Panc1 (cell line): Measurements from ENCODE around the gene FERMT3. TPM values are rescaled to one million over a fixed set of nuclear protein-coding genes. Genes with fewer than 3 reads are reported as not detected.
A peak's percentile ranks its signal among the peaks of the same experiment; 100 is the strongest.

ENCODE experiments used
- ATAC-seq: fragments of 200-7000 bp; cut with Tn5 transposase; 2 replicates; pipeline ENCODE4 v1.9.1; 2020; ENCODE audit warnings: mild to moderate bottlenecking, moderate library complexity
- BruUV-seq: library from RNA; stranded (reverse); fragments of 400-500 nt; replicated peaks from 2 replicates; lab custom pipeline; 2021; lab: Mats Ljungman, UMichigan
- CTCF ChIA-PET: fragments of 300-600 bp; sonication (Branson Sonifier 250); formaldehyde crosslinking; loops from one replicate; lab custom pipeline; 2022; ENCODE audit warnings: antibody characterized with exemption; lab: Charles Lee
- POLR2A ChIA-PET: fragments of 300-600 bp; sonication (Branson Sonifier 250); formaldehyde crosslinking; loops from one replicate; lab custom pipeline; 2022; ENCODE audit warnings: antibody characterized with exemption; lab: Charles Lee
- DNase-seq: peaks from one replicate; pipeline ENCODE4 v3.0.0-alpha.2; 2010; ENCODE audit warnings: low read depth, low spot score
- H3K27ac ChIP-seq: 2 replicates; pipeline ENCODE4 v1.5.1; 2011; ENCODE audit warnings: mild to moderate bottlenecking, low read length, inconsistent platforms
- H3K27me3 ChIP-seq: fragments of 200-500 bp; sonication (Bioruptor generic); 2 replicates; pipeline ENCODE4 v1.6.0; 2014; ENCODE audit warnings: low read length, inconsistent platforms; ENCODE audit not compliant: control insufficient read depth, insufficient read depth
- H3K36me3 ChIP-seq: fragments of 200-500 bp; sonication (Bioruptor generic); 2 replicates; pipeline ENCODE4 v1.5.1; 2014; ENCODE audit warnings: inconsistent platforms, mild to moderate bottlenecking, low read length, moderate library complexity; ENCODE audit not compliant: control insufficient read depth, insufficient read depth
- H3K4me1 ChIP-seq: 2 replicates; pipeline ENCODE4 v1.5.1; 2011; ENCODE audit warnings: inconsistent platforms, mild to moderate bottlenecking, low read length, moderate library complexity; ENCODE audit not compliant: control insufficient read depth, insufficient read depth
- H3K4me3 ChIP-seq, 2 experiments: 2 replicates each; pipeline ENCODE4 v1.5.1; 2011 to 2012; ENCODE audit warnings: low read depth in 2 of 2, low read length in 2 of 2, mild to moderate bottlenecking in 2 of 2, inconsistent platforms in 1 of 2, moderate library complexity in 1 of 2
- H3K9me3 ChIP-seq: fragments of 200-500 bp; sonication (Bioruptor generic); 2 replicates; pipeline ENCODE4 v1.5.1; 2014; ENCODE audit warnings: low read depth, mild to moderate bottlenecking, inconsistent platforms, low read length, moderate library complexity; ENCODE audit not compliant: control insufficient read depth, insufficient read depth
- CTCF ChIP-seq: fragments of 450-650 bp; IDR thresholded peaks from 2 replicates; pipeline ENCODE4 v1.5.1; 2017; ENCODE audit warnings: mild to moderate bottlenecking
- POLR2AphosphoS5 ChIP-seq: IDR thresholded peaks from 2 replicates; pipeline ENCODE4 v1.6.1; 2012; ENCODE audit warnings: mild to moderate bottlenecking, low read depth, low read length, moderate library complexity
- REST ChIP-seq, 2 experiments: IDR thresholded peaks; 2 replicates each; pipeline ENCODE4 v1.6.1; 2011 to 2012; ENCODE audit warnings: low read depth in 2 of 2, control low read depth in 1 of 2, low read length in 1 of 2, mild to moderate bottlenecking in 1 of 2, moderate library complexity in 1 of 2; ENCODE audit not compliant: insufficient read depth in 1 of 2
- SIN3A ChIP-seq: IDR thresholded peaks from 2 replicates; pipeline ENCODE4 v1.6.1; 2012; ENCODE audit warnings: low read depth, mild to moderate bottlenecking, low read length, moderate library complexity, borderline replicate concordance; ENCODE audit not compliant: insufficient read depth
- TCF7L2 ChIP-seq: IDR thresholded peaks from 2 replicates; pipeline ENCODE4 v1.6.1; 2011; ENCODE audit warnings: mild to moderate bottlenecking, low read depth, low read length, inconsistent platforms
- in situ Hi-C: cut with HindIII; loops from 2 replicates; pipeline ENCODE4 v1.10.0; 2016; ENCODE audit warnings: low sequenced_read_pairs, low pct_unique_long_range_greater_than_20kb
- intact Hi-C: fragments of 100-400 bp; cut with micrococcal nuclease; formaldehyde crosslinking; loops from one replicate; pipeline ENCODE4 v1.10.0; 2022; ENCODE audit not compliant: unreplicated experiment
- total RNA-seq: library from RNA; stranded (reverse); gene quantifications from one replicate; pipeline ENCODE4 v1.2.1, GENCODE V29; 2021; ENCODE audit not compliant: unreplicated experiment

FERMT3 gene
- total RNA-seq, 1 experiment from 2014 or later: 2.9 TPM

GRCh38 chr11:64183890-64184289, 22.6 kb upstream of the FERMT3 start:
- Histone ChIP-seq H3K27ac (peak overlapping the region; percentile 98), H3K27me3 (no peaks in the 10 kb centered on the region), H3K36me3 (no peaks in the 10 kb centered on the region), H3K4me1 (peaks cover 37% of the 10 kb centered on the region), H3K4me3 (peak overlapping the region; percentile 83 to 90; a peak in 3 of 4 replicates), H3K9me3 (peaks cover 7% of the 10 kb centered on the region; the same call in 1 of the 2 replicates)
- BruUV-seq: no TSS peak
- no peak for DNase-seq
- ChIA-PET CTCF (no interaction called here), POLR2A (no interaction called here)
- intact Hi-C loops: no loop called here
- no peak for TF ChIP-seq SIN3A
- TF ChIP-seq CTCF: no peak
- TF ChIP-seq POLR2AphosphoS5: no peak
- no peak for TF ChIP-seq REST (IDR thresholded peaks at IDR 0.05; ENCODE audit: insufficient read depth in 1 of 2, low read depth in 2 of 2, low read length in 1 of 2)
- no peak for TF ChIP-seq TCF7L2
- in situ Hi-C loops: no loop called here
- ATAC-seq: no peak

GRCh38 chr11:64185175-64185692, 21.3 kb upstream of the FERMT3 start:
- Histone ChIP-seq H3K36me3 (peaks cover 4% of the 10 kb centered on the region; the same call in 1 of the 2 replicates), H3K27ac (peak overlapping the region; percentile 98), H3K27me3 (no peaks in the 10 kb centered on the region), H3K4me3 (peak overlapping the region; percentile 83 to 90; a peak in 3 of 4 replicates), H3K9me3 (no peaks in the 10 kb centered on the region), H3K4me1 (peaks cover 41% of the 10 kb centered on the region)
- no peak for TF ChIP-seq REST (IDR thresholded peaks at IDR 0.05; ENCODE audit: insufficient read depth in 1 of 2, low read depth in 2 of 2, low read length in 1 of 2)
- TF ChIP-seq POLR2AphosphoS5: peak; percentile 97
- in situ Hi-C loops: no loop called here
- ChIA-PET CTCF (interaction anchor here (0.5 to 1.1 kb wide), 3 partner anchors 11 to 1255 kb away, joined by 3 to 7 read pairs (median 3); no protein-coding TSS in a partner anchor), POLR2A (interaction anchor here (0.6 to 0.7 kb wide), 3 partner anchors 11 to 323 kb away, joined by 3 to 8 read pairs (median 5); no protein-coding TSS in a partner anchor)
- intact Hi-C loops: no loop called here
- ATAC-seq: peak; percentile 43
- DNase-seq: no peak
- BruUV-seq: TSS peak; percentile 90
